Naive thymus-derived CD8-positive, alpha-beta T cell (primary cell): ENCODE measurements around the gene GPR180. TPM values are rescaled to one million over a fixed set of nuclear protein-coding genes. Genes with fewer than 3 reads are reported as not detected.

Source experiments
- ATAC-seq, 2 donors: fragments of 150-1000 bp; cut with Tn5 transposase in 1 of 2; sonication (Bioruptor Pico), chemical (Tn5 transposase) in 1 of 2; 1 replicate in 1 of 2; 2 replicates in 1 of 2; pipeline ENCODE4 v1.10.0; 2021; ENCODE audit warnings: mild to moderate bottlenecking in 2 of 2, moderate library complexity in 2 of 2
- POLR2A ChIA-PET: fragments of 350-600 bp; sonication (Branson Sonifier 250); formaldehyde crosslinking; loops from one replicate; lab custom pipeline; 2021; ENCODE audit warnings: antibody characterized with exemption; lab: Charles Lee
- DNase-seq, 10 donors: peaks; one replicate each; pipeline versions ENCODE4 v3.0.0 to v3.0.0-alpha.2; 2020 to 2022
- H3K27ac Mint-ChIP-seq, 10 donors: one replicate each; pipeline ENCODE4 v1.8.0; 2020 to 2022; ENCODE audit warnings: mild to moderate bottlenecking in 10 of 10, mixed read lengths in 10 of 10, moderate library complexity in 4 of 10, inconsistent platforms in 1 of 10
- H3K27me3 Mint-ChIP-seq, 5 donors: one replicate each; pipeline ENCODE4 v1.8.0; 2021 to 2022; ENCODE audit warnings: mixed read lengths in 5 of 5
- H3K36me3 Mint-ChIP-seq, 3 donors: one replicate each; pipeline ENCODE4 v1.8.0; 2020 to 2022; ENCODE audit warnings: mixed read lengths in 3 of 3, mild to moderate bottlenecking in 2 of 3, inconsistent platforms in 1 of 3
- H3K4me1 Mint-ChIP-seq, 4 donors: one replicate each; pipeline ENCODE4 v1.8.0; 2021 to 2022; ENCODE audit warnings: mixed read lengths in 4 of 4
- H3K4me3 Mint-ChIP-seq, 10 donors: one replicate each; pipeline ENCODE4 v1.8.0; 2020 to 2022; ENCODE audit warnings: mild to moderate bottlenecking in 10 of 10, mixed read lengths in 10 of 10, moderate library complexity in 6 of 10, inconsistent platforms in 1 of 10
- H3K9me3 Mint-ChIP-seq, 9 donors: one replicate each; pipeline ENCODE4 v1.8.0; 2020 to 2022; ENCODE audit warnings: mixed read lengths in 9 of 9, mild to moderate bottlenecking in 3 of 9, inconsistent platforms in 1 of 9, moderate library complexity in 1 of 9
- polyA plus RNA-seq, 3 donors: library from polyadenylated mRNA; unstranded; fragments of 300-500 nt; fragmentation: Illumina TruSeq; gene quantifications; one replicate each; pipeline ENCODE4 v1.2.3, GENCODE V29; 2021
- total RNA-seq, 8 experiments: library from RNA in 2 of 8; stranded (reverse) in 2 of 8; gene quantifications; one replicate each; pipeline ENCODE4 v1.2.3 and lab custom pipeline; 2021 to 2026

Gene GPR180
- total and polyA plus RNA-seq, 5 experiments from 2014 or later, result 0.96 to 3.4 (median 1.8) TPM

GRCh38 chr13:94678845-94679244, 77.2 kb downstream of the GPR180 start:
- Mint-ChIP-seq H3K9me3 (peaks cover 0 to 2% (median 0%) of the 10 kb centered on the region in 9 donors), H3K36me3 (no peaks in the 10 kb centered on the region), H3K27me3 (peaks cover 24 to 53% (median 38%) of the 10 kb centered on the region in 5 donors), H3K4me1 (peaks cover 0 to 2% (median 0%) of the 10 kb centered on the region in 4 donors), H3K4me3 (no peak overlapping the region), H3K27ac (no peak overlapping the region)
- ATAC-seq, result no peak
- DNase-seq, result no peak
- POLR2A ChIA-PET, result no interaction called here

GRCh38 chr13:94679614-94680013, 78.0 kb downstream of the GPR180 start:
- no peak overlapping the region for H3K27ac Mint-ChIP-seq
- H3K4me1 Mint-ChIP-seq, result peaks cover 0 to 2% (median 0%) of the 10 kb centered on the region in 4 donors
- H3K36me3 Mint-ChIP-seq, result no peaks in the 10 kb centered on the region
- POLR2A ChIA-PET, result no interaction called here
- H3K9me3 Mint-ChIP-seq, result peaks cover 0 to 2% (median 0%) of the 10 kb centered on the region in 9 donors
- no peak for ATAC-seq
- no peak for DNase-seq
- H3K27me3 Mint-ChIP-seq, result peaks cover 24 to 53% (median 38%) of the 10 kb centered on the region in 5 donors
- no peak overlapping the region for H3K4me3 Mint-ChIP-seq

GRCh38 chr13:94682229-94682628, 80.6 kb downstream of the GPR180 start:
- POLR2A ChIA-PET, result no interaction called here
- no peaks in the 10 kb centered on the region for H3K36me3 Mint-ChIP-seq
- H3K27me3 Mint-ChIP-seq, result peaks cover 21 to 48% (median 34%) of the 10 kb centered on the region in 5 donors
- ATAC-seq, result no peak
- no peak for DNase-seq
- H3K9me3 Mint-ChIP-seq, result peaks cover 0 to 2% (median 0%) of the 10 kb centered on the region in 9 donors
- no peak overlapping the region for H3K27ac Mint-ChIP-seq
- H3K4me1 Mint-ChIP-seq, result peaks cover 0 to 2% (median 0%) of the 10 kb centered on the region in 4 donors
- H3K4me3 Mint-ChIP-seq, result no peak overlapping the region

GRCh38 chr13:94683409-94683808, 81.8 kb downstream of the GPR180 start:
- POLR2A ChIA-PET, result no interaction called here
- Mint-ChIP-seq H3K9me3 (peaks cover 0 to 2% (median 0%) of the 10 kb centered on the region in 9 donors), H3K4me3 (no peak overlapping the region), H3K27ac (no peak overlapping the region), H3K27me3 (peaks cover 17 to 45% (median 33%) of the 10 kb centered on the region in 5 donors), H3K4me1 (peaks cover 0 to 2% (median 0%) of the 10 kb centered on the region in 4 donors), H3K36me3 (no peaks in the 10 kb centered on the region)
- DNase-seq (no peak), ATAC-seq (no peak)

Other genes with a start within 250 kb of the GPR180 start
- 1 to 10 TPM; 1.1 TPM for gene DCT, start 122.2 kb upstream of the GPR180 start, total RNA-seq
- under 1 TPM in 2 of 3 donors, not detected in 1; 0.19 to 0.77 TPM for gene DCT, start 122.2 kb upstream of the GPR180 start, polyA plus RNA-seq
- 10 to 100 TPM; 16.3 to 16.7 TPM for gene TGDS, start 5.7 kb upstream of the GPR180 start, total RNA-seq
- 10 to 100 TPM in 2 of 3 donors, 1 to 10 TPM in 1; 8.5 to 14.4 (median 13.2) TPM for gene TGDS, start 5.7 kb upstream of the GPR180 start, polyA plus RNA-seq
- not detected for gene SOX21, start 110.7 kb downstream of the GPR180 start, total RNA-seq
- gene SOX21, start 110.7 kb downstream of the GPR180 start, polyA plus RNA-seq, result not detected